CD1c-positive myeloid dendritic cell (primary cell): Measurements from ENCODE around the gene PPP3R1.

Experiments used
- DNase-seq: peaks from one replicate; pipeline ENCODE4 v3.0.0-alpha.2; 2016; ENCODE audit errors: extremely low spot score

PPP3R1 gene

GRCh38 chr2:68234405-68234804 lies 17.9 kb downstream of the PPP3R1 start:
- no peak for DNase-seq

GRCh38 chr2:68231061-68231372 lies 21.3 kb downstream of the PPP3R1 start:
- DNase-seq, result no peak

GRCh38 chr2:68230241-68231060 lies 21.9 kb downstream of the PPP3R1 start:
- peak; percentile 41 for DNase-seq

- DNase-seq, result no peak
Observed at GRCh38 chr2:68226794-68227193, 25.5 kb downstream of the PPP3R1 start.

GRCh38 chr2:68225119-68225632 lies 27.2 kb downstream of the PPP3R1 start:
- DNase-seq, result peak; percentile 72

- DNase-seq, result no peak
Observed at GRCh38 chr2:68223419-68223818, 28.9 kb downstream of the PPP3R1 start.

GRCh38 chr2:68222287-68222686 lies 30.0 kb downstream of the PPP3R1 start:
- DNase-seq, result no peak

- no peak for DNase-seq
Observed at GRCh38 chr2:68218343-68218901, 33.9 kb downstream of the PPP3R1 start.

- DNase-seq, result no peak
Observed at GRCh38 chr2:68217729-68218128, 34.6 kb downstream of the PPP3R1 start.

GRCh38 chr2:68216454-68217310 lies 35.6 kb downstream of the PPP3R1 start:
- DNase-seq, result no peak

GRCh38 chr2:68214381-68214780 lies 38.0 kb downstream of the PPP3R1 start:
- no peak for DNase-seq

GRCh38 chr2:68206793-68207192 lies 45.5 kb downstream of the PPP3R1 start:
- peak; percentile 37 for DNase-seq

GRCh38 chr2:68203587-68203986 lies 48.7 kb downstream of the PPP3R1 start:
- DNase-seq, result no peak

GRCh38 chr2:68200157-68200787 lies 52.1 kb downstream of the PPP3R1 start:
- DNase-seq, result peak; percentile 58

- DNase-seq, result peak; percentile 61
Observed at GRCh38 chr2:68196120-68196716, 56.1 kb downstream of the PPP3R1 start.

- peak; percentile 21 for DNase-seq
Observed at GRCh38 chr2:68195096-68195495, 57.2 kb downstream of the PPP3R1 start.

GRCh38 chr2:68193787-68194372 lies 58.5 kb downstream of the PPP3R1 start:
- no peak for DNase-seq

GRCh38 chr2:68193144-68193543 lies 59.2 kb downstream of the PPP3R1 start:
- no peak for DNase-seq

GRCh38 chr2:68190991-68191731 lies 61.2 kb downstream of the PPP3R1 start:
- no peak for DNase-seq

GRCh38 chr2:68189991-68190784 lies 62.1 kb downstream of the PPP3R1 start:
- no peak for DNase-seq
